B cell (primary cell): ENCODE measurements around the gene STEAP1B. TPM values are rescaled to one million over a fixed set of nuclear protein-coding genes. Genes with fewer than 3 reads are reported as not detected.
"Not testable (repeated sequence)": the region's sequence is repeated elsewhere in the genome, so short reads cannot be mapped to it uniquely, and the experiment has no call there.

ENCODE experiments used
- ATAC-seq: fragments of 200-7000 bp; cut with Tn5 transposase; one replicate; pipeline ENCODE4 v1.10.0; 2021; ENCODE audit warnings: low read depth, mild to moderate bottlenecking, moderate number of reproducible peaks, moderate library complexity
- CTCF ChIA-PET: fragments of 350-600 bp; sonication (Branson Sonifier 250); formaldehyde crosslinking; loops from one replicate; lab custom pipeline; 2021; ENCODE audit warnings: antibody characterized with exemption, inconsistent platforms; lab: Charles Lee
- POLR2A ChIA-PET: fragments of 350-600 bp; sonication (Branson Sonifier 250); formaldehyde crosslinking; loops from one replicate; lab custom pipeline; 2021; ENCODE audit warnings: antibody characterized with exemption; lab: Charles Lee
- DNase-seq: peaks from one replicate; pipeline ENCODE4 v3.0.0; 2013
- H2AFZ ChIP-seq: 2 replicates; pipeline ENCODE4 v1.6.1; 2012; ENCODE audit warnings: mild to moderate bottlenecking, low read depth, low read length; ENCODE audit not compliant: insufficient read depth, poor library complexity, severe bottlenecking
- H3K27ac ChIP-seq, 2 donors: 1 replicate in 1 of 2; 2 replicates in 1 of 2; pipeline ENCODE4 v1.5.1; 2012 to 2013; ENCODE audit warnings: low read length in 2 of 2, mild to moderate bottlenecking in 2 of 2, moderate library complexity in 1 of 2
- H3K27me3 ChIP-seq, 4 experiments: fragments of 200-600 bp in 1 of 4; sonication (generic) in 1 of 4; replicated peaks in 1 of 4; 1 replicate in 2 of 4; 2 replicates in 2 of 4; pipeline versions ENCODE4 v1.6.1 to v1.7.0; 2013 to 2016; ENCODE audit warnings: low read length in 3 of 4, mild to moderate bottlenecking in 2 of 4, mixed read lengths in 1 of 4, moderate library complexity in 1 of 4; ENCODE audit not compliant: insufficient read depth in 4 of 4, control insufficient read depth in 3 of 4; ENCODE audit errors: control extremely low read depth in 1 of 4
- H3K36me3 ChIP-seq, 2 experiments: replicated peaks in 1 of 2; 1 replicate in 1 of 2; 2 replicates in 1 of 2; pipeline versions ENCODE4 v1.6.1 to v1.7.1; 2013; ENCODE audit warnings: low read length in 1 of 2; ENCODE audit not compliant: insufficient read depth in 2 of 2, control insufficient read depth in 1 of 2; ENCODE audit errors: control extremely low read depth in 1 of 2, extremely low read depth in 1 of 2
- H3K4me1 ChIP-seq, 2 donors: fragments of 200-600 bp in 1 of 2; sonication (generic) in 1 of 2; 1 replicate in 1 of 2; 2 replicates in 1 of 2; pipeline versions ENCODE4 v1.5.1 to v1.6.1; 2013 to 2017; ENCODE audit warnings: low read length in 2 of 2; ENCODE audit not compliant: control insufficient read depth in 2 of 2, insufficient read depth in 2 of 2
- H3K4me2 ChIP-seq: replicated peaks from 2 replicates; pipeline ENCODE3; 2012; ENCODE audit warnings: mild to moderate bottlenecking, low read depth, low read length; ENCODE audit not compliant: poor library complexity, severe bottlenecking
- H3K4me3 ChIP-seq, 5 experiments: fragments of 200-600 bp in 1 of 5; sonication (generic) in 1 of 5; 1 replicate in 3 of 5; 2 replicates in 2 of 5; pipeline versions ENCODE4 v1.5.1 to v1.7.0; 2011 to 2016; ENCODE audit warnings: low read length in 4 of 5, mild to moderate bottlenecking in 4 of 5, low read depth in 2 of 5, control low read depth in 1 of 5, moderate library complexity in 1 of 5; ENCODE audit not compliant: insufficient read depth in 1 of 5; ENCODE audit errors: control extremely low read depth in 1 of 5, extremely low read depth in 1 of 5
- H3K79me2 ChIP-seq: fragments of 200-600 bp; sonication (generic); one replicate; pipeline ENCODE4 v1.6.0; 2016; ENCODE audit warnings: low read length; ENCODE audit not compliant: control insufficient read depth, insufficient read depth
- H3K9ac ChIP-seq: fragments of 200-600 bp; sonication (generic); 2 replicates; pipeline ENCODE4 v1.6.1; 2017; ENCODE audit warnings: mild to moderate bottlenecking, low read length, moderate library complexity
- H3K9me3 ChIP-seq, 3 donors: one replicate each; pipeline versions ENCODE4 v1.6.1 to v1.7.1; 2013; ENCODE audit warnings: low read length in 2 of 3; ENCODE audit not compliant: control insufficient read depth in 2 of 3, insufficient read depth in 1 of 3; ENCODE audit errors: control extremely low read depth in 1 of 3
- H4K20me1 ChIP-seq: 2 replicates; pipeline ENCODE4 v1.6.0; 2012; ENCODE audit warnings: mild to moderate bottlenecking, low read length; ENCODE audit not compliant: insufficient read depth, control insufficient read depth, poor library complexity, severe bottlenecking
- H3K27ac Mint-ChIP-seq: one replicate; pipeline ENCODE4 v1.8.0; 2021; ENCODE audit warnings: mixed read lengths
- H3K27me3 Mint-ChIP-seq: one replicate; pipeline ENCODE4 v1.8.0; 2021; ENCODE audit warnings: mixed read lengths
- H3K4me1 Mint-ChIP-seq: one replicate; pipeline ENCODE4 v1.8.0; 2021; ENCODE audit warnings: mixed read lengths
- H3K4me3 Mint-ChIP-seq: one replicate; pipeline ENCODE4 v1.8.0; 2021; ENCODE audit warnings: mixed read lengths
- H3K9me3 Mint-ChIP-seq: one replicate; pipeline ENCODE4 v1.8.0; 2022; ENCODE audit warnings: mixed read lengths; ENCODE audit not compliant: insufficient read depth
- EZH2 ChIP-seq: IDR thresholded peaks from 2 replicates; pipeline ENCODE4 v1.6.1; 2012; ENCODE audit warnings: borderline replicate concordance, low read depth, mild to moderate bottlenecking, moderate library complexity, low read length; ENCODE audit not compliant: insufficient read depth, poor library complexity, severe bottlenecking
- WGBS: methylation state at CpG from one replicate; pipeline ENCODE4 v1.1.5; 2013; ENCODE audit warnings: missing lambda C conversion rate; ENCODE audit not compliant: insufficient coverage; 5-methylcytosine and 5-hydroxymethylcytosine counted together
- intact Hi-C: fragments of 100-400 bp; cut with micrococcal nuclease; formaldehyde crosslinking; loops from one replicate; pipeline ENCODE4 v1.10.0; 2022
- polyA plus RNA-seq: library from polyadenylated mRNA; depleted of rRNA; stranded (reverse); fragments of >200 nt; gene quantifications from 2 replicates; pipeline ENCODE4 v1.2.3, GENCODE V29; 2012
- total RNA-seq, 2 donors: library from RNA; stranded (reverse); fragments of 120-200 nt in 1 of 2; gene quantifications; 1 replicate in 1 of 2; 2 replicates in 1 of 2; pipeline versions ENCODE4 v1.2.3 to v1.2.4, GENCODE V29; 2013 to 2022
- TF ChIP-seq, protein P1 (sequence below): fragments of 200-600 bp; IDR thresholded peaks from one replicate; pipeline ENCODE4 v1.8.0; 2022; ENCODE audit warnings: antibody characterized with exemption, mild to moderate bottlenecking

The STEAP1B gene
- total and polyA plus RNA-seq, 2 donors (not counting 1 experiment from before 2014, with no cell fraction given): 8.8 to 24.7 TPM

GRCh38 chr7:22438994-22439393 lies 61.0 kb downstream of the STEAP1B start:
- Histone ChIP-seq H3K27me3 (no peaks in the 10 kb centered on the region), H3K27ac (peak overlapping the region; percentile 11 to 30), H3K4me1 (peaks cover 25 to 36% of the 10 kb centered on the region in 2 donors), H3K36me3 (no peaks in the 10 kb centered on the region), H3K9me3 (no peaks in the 10 kb centered on the region), H3K4me2 (peak overlapping the region; percentile 48), H3K4me3 (no peak overlapping the region), H3K79me2 (no peaks in the 10 kb centered on the region), H2AFZ (no peak overlapping the region), H4K20me1 (no peaks in the 10 kb centered on the region), H3K9ac (no peak overlapping the region)
- H3K4me1 Mint-ChIP-seq: peaks cover 59% of the 10 kb centered on the region
- H3K4me3 Mint-ChIP-seq: no peak overlapping the region
- no peak for TF ChIP-seq EZH2
- TF ChIP-seq, protein P1, sequence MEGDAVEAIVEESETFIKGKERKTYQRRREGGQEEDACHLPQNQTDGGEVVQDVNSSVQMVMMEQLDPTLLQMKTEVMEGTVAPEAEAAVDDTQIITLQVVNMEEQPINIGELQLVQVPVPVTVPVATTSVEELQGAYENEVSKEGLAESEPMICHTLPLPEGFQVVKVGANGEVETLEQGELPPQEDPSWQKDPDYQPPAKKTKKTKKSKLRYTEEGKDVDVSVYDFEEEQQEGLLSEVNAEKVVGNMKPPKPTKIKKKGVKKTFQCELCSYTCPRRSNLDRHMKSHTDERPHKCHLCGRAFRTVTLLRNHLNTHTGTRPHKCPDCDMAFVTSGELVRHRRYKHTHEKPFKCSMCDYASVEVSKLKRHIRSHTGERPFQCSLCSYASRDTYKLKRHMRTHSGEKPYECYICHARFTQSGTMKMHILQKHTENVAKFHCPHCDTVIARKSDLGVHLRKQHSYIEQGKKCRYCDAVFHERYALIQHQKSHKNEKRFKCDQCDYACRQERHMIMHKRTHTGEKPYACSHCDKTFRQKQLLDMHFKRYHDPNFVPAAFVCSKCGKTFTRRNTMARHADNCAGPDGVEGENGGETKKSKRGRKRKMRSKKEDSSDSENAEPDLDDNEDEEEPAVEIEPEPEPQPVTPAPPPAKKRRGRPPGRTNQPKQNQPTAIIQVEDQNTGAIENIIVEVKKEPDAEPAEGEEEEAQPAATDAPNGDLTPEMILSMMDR: no peak
- no peaks in the 10 kb centered on the region for H3K9me3 Mint-ChIP-seq
- no peaks in the 10 kb centered on the region for H3K27me3 Mint-ChIP-seq
- peak overlapping the region; percentile 66 for H3K27ac Mint-ChIP-seq
- ChIA-PET CTCF (interaction anchor here (0.9 to 3.1 kb wide), 2 partner anchors 13 to 330 kb away, joined by 5 to 13 read pairs; no protein-coding TSS in a partner anchor), POLR2A (no interaction called here)
- intact Hi-C loops: no loop called here
- DNase-seq (peak; percentile 45), ATAC-seq (peak; percentile 75)
- 3% methylated on average over 3 of the region's 3 CpGs for WGBS

GRCh38 chr7:22436552-22436951 lies 63.4 kb downstream of the STEAP1B start:
- H3K27me3 Mint-ChIP-seq, H3K4me3 ChIP-seq, H3K4me3 Mint-ChIP-seq, POLR2A ChIA-PET, H3K27ac ChIP-seq, ATAC-seq, H2AFZ ChIP-seq, H3K9me3 ChIP-seq, DNase-seq, H4K20me1 ChIP-seq, H3K36me3 ChIP-seq, H3K27me3 ChIP-seq, H3K9me3 Mint-ChIP-seq, H3K79me2 ChIP-seq, H3K4me2 ChIP-seq, H3K9ac ChIP-seq, H3K27ac Mint-ChIP-seq, intact Hi-C loops: not testable (repeated sequence)
- peaks cover 39% of the 10 kb centered on the region for H3K4me1 Mint-ChIP-seq
- WGBS: 100% methylated on average over 1 of the region's 4 CpGs
- CTCF ChIA-PET: interaction anchor here (2.0 kb wide), 1 partner anchor 9 kb away, joined by 7 read pairs; no protein-coding TSS in a partner anchor
- H3K4me1 ChIP-seq: peaks cover 18 to 26% of the 10 kb centered on the region in 2 donors
